DND-41 (cell line): Measurements from ENCODE around the gene VPS36.

Source experiments
- ATAC-seq: fragments of 200-7000 bp; cut with Tn5 transposase; 3 replicates; pipeline ENCODE4 v1.9.1; 2021; ENCODE audit warnings: low read depth; ENCODE audit not compliant: insufficient read depth
- DNase-seq: peaks from one replicate; pipeline ENCODE4 v3.0.0-alpha.2; 2020
- H2AFZ ChIP-seq: 2 replicates; pipeline ENCODE4 v1.6.0; 2012; ENCODE audit warnings: low read depth, low read length
- H3K27ac ChIP-seq: 2 replicates; pipeline ENCODE4 v1.5.1; 2012; ENCODE audit warnings: low read length, inconsistent platforms
- H3K27me3 ChIP-seq: fragments of 200-600 bp; sonication (generic); 2 replicates; pipeline ENCODE4 v1.6.0; 2012; ENCODE audit warnings: low read length, mild to moderate bottlenecking, inconsistent platforms; ENCODE audit not compliant: insufficient read depth, poor library complexity
- H3K36me3 ChIP-seq: 2 replicates; pipeline ENCODE4 v1.5.1; 2012; ENCODE audit warnings: low read length, inconsistent platforms; ENCODE audit not compliant: insufficient read depth
- H3K4me1 ChIP-seq: 2 replicates; pipeline ENCODE4 v1.5.1; 2012; ENCODE audit warnings: mild to moderate bottlenecking, low read length; ENCODE audit not compliant: insufficient read depth
- H3K4me2 ChIP-seq: 2 replicates; pipeline ENCODE4 v1.6.0; 2012; ENCODE audit warnings: mild to moderate bottlenecking, moderate library complexity, low read length, inconsistent platforms; ENCODE audit not compliant: insufficient read depth
- H3K4me3 ChIP-seq, 2 experiments: fragments of 200-600 bp in 1 of 2; shearing (Covaris generic) in 1 of 2; 2 replicates each; pipeline ENCODE4 v1.5.1; 2012 to 2016; ENCODE audit warnings: inconsistent platforms in 2 of 2, low read length in 2 of 2, mild to moderate bottlenecking in 2 of 2, low read depth in 1 of 2, moderate library complexity in 1 of 2
- H3K79me2 ChIP-seq: 2 replicates; pipeline ENCODE4 v1.6.0; 2012; ENCODE audit warnings: low read length, inconsistent platforms; ENCODE audit not compliant: insufficient read depth
- H3K9ac ChIP-seq: 2 replicates; pipeline ENCODE4 v1.6.0; 2012; ENCODE audit warnings: low read depth, mild to moderate bottlenecking, inconsistent platforms, low read length, moderate library complexity
- H3K9me3 ChIP-seq: 2 replicates; pipeline ENCODE4 v1.5.1; 2012; ENCODE audit warnings: low read length, moderate library complexity, mild to moderate bottlenecking, inconsistent platforms; ENCODE audit not compliant: insufficient read depth, severe bottlenecking
- H4K20me1 ChIP-seq: 2 replicates; pipeline ENCODE4 v1.6.0; 2012; ENCODE audit warnings: low read length; ENCODE audit not compliant: insufficient read depth
- CTCF ChIP-seq: IDR thresholded peaks from 2 replicates; pipeline ENCODE4 v1.5.1; 2012; ENCODE audit warnings: borderline replicate concordance, low read length, moderate library complexity, mild to moderate bottlenecking; ENCODE audit not compliant: poor library complexity, severe bottlenecking; ENCODE audit errors: extremely low read depth
- EZH2 ChIP-seq: IDR thresholded peaks from 3 replicates; pipeline ENCODE4 v1.6.1; 2012; ENCODE audit warnings: borderline replicate concordance, low read depth, mild to moderate bottlenecking, moderate library complexity, low read length, inconsistent platforms; ENCODE audit not compliant: severe bottlenecking

The VPS36 gene

DNA sequence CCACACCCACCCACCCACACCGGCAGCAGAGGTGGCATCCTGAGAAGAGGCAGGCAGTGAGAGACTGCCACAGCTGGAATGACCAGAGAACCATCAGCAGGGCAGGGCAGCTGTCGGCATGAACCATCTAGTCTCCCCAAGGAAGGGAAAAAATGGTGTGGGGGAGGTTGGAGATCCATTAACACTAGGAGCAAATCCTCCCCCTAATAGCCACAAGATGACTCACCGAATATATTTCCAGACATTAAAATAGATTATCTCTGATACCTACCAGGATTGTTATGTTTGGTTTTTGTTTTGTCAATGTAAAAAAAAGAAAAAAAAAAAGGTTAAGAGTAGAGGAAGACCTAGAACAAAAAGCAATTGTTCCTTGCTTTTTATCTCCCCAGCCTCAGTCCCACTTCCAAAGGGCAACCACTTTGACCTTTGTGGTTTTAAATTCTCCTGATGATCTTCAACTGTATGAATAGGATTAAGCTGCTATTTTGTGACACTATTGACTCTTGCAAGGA, 78.6 kb downstream of the VPS36 start:
- no peaks in the 10 kb centered on the region for H4K20me1 ChIP-seq
- ATAC-seq = no peak
- TF ChIP-seq CTCF (no peak), EZH2 (no peak)
- H3K79me2 ChIP-seq = no peaks in the 10 kb centered on the region
- H3K4me1 ChIP-seq = no peaks in the 10 kb centered on the region
- no peaks in the 10 kb centered on the region for H3K36me3 ChIP-seq
- no peak overlapping the region for H3K27ac ChIP-seq
- H3K9me3 ChIP-seq = no peaks in the 10 kb centered on the region
- no peak overlapping the region for H2AFZ ChIP-seq
- no peak overlapping the region for H3K4me2 ChIP-seq
- H3K4me3 ChIP-seq = no peak overlapping the region
- no peak overlapping the region for H3K9ac ChIP-seq
- DNase-seq = no peak
- H3K27me3 ChIP-seq = no peaks in the 10 kb centered on the region

- no peak for TF ChIP-seq CTCF
- TF ChIP-seq EZH2 = no peak
- Histone ChIP-seq H3K9me3 (no peaks in the 10 kb centered on the region), H3K9ac (no peak overlapping the region), H3K4me3 (no peak overlapping the region), H3K79me2 (no peaks in the 10 kb centered on the region), H2AFZ (no peak overlapping the region), H3K36me3 (no peaks in the 10 kb centered on the region), H4K20me1 (no peaks in the 10 kb centered on the region), H3K27me3 (peaks cover 3% of the 10 kb centered on the region), H3K4me2 (no peak overlapping the region), H3K27ac (no peak overlapping the region), H3K4me1 (no peaks in the 10 kb centered on the region)
- DNase-seq (no peak), ATAC-seq (no peak)
Measured at GRCh38 chr13:52366291-52366690, 84.1 kb downstream of the VPS36 start.
